NOMO-1 treated with DMSO at 0.1 percent for 48 hours (cell line): ENCODE measurements around the gene ZNF648.
"Not testable (repeated sequence)": the region's sequence is repeated elsewhere in the genome, so short reads cannot be mapped to it uniquely, and the experiment has no call there.

ENCODE experiments used
- DNase-seq: peaks from one replicate; lab custom pipeline; 2025; ENCODE audit not compliant: unreplicated experiment; lab: John Stamatoyannopoulos, UW

The ZNF648 gene

DNA sequence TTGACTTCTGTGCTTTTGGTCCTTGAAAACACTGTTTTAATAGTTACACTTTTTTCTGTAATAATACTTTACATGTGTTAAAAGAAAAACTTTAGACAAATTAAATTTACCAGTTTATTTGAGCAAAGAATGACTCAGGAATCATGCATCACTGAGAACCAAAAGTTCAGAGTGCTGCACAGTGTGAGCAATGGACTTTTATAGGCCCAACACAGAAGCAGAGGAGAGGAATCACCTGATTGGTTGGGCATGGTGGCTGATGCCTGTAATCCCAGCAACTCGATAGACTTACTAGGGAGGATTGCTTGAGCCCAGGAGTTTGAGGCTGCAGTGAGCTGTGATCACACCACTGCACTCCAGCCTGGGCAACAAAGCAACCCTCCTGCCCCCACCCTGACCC lies 29.3 kb downstream of the ZNF648 start:
- no peak for DNase-seq

- DNase-seq = peak; percentile 99
Measured at GRCh38 chr1:182029379-182030331, 31.9 kb downstream of the ZNF648 start.

GRCh38 chr1:182029002-182029378 lies 32.5 kb downstream of the ZNF648 start:
- DNase-seq = peak; percentile 32

DNA sequence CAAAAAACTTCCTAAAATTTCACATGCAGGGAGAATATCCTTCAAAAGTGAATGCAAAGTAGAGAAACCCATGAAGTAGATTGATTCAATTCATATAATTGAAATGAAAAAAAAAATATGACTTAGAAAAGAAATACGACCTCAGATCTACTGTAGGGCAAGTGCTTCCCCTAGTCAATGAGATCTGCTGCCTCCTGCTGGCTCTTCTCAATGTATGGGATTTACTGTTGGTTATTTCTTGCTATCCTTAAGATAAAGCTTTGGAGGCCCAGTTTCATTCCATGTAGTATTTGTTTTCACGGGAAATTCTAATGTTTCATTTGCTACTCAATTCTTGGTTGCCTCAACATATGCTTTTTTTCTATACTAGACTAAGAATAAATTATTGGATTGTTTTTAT lies 46.2 kb downstream of the ZNF648 start:
- DNase-seq = no peak

DNA sequence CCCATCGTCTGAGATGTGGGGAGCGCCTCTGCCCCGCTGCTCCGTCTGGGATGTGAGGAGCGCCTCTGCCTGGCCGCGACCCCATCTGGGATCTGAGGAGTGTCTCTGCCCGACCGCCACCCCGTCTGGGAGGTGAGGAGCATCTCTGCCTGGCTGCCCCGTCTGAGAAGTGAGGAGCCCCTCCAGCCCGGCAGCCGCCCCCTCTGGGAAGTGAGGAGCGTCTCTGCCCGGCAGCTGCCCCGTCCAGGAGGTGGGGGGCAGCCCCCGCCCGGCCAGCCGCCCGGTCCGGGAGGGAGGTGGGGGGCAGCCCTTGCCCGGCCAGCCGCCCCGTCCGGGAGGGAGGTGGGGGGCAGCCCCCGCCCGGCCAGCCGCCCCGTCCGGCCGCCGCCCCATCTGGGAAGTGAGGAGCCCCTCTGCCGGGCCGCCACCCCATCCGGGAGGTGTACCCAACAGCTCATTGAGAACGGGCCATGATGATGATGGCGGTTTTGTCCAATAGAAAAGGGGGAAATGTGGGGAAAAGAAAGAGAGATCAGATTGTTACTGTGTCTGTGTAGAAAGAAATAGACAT lies 50.6 kb downstream of the ZNF648 start:
- DNase-seq = not testable (repeated sequence)

GRCh38 chr1:182005398-182005797 lies 56.1 kb downstream of the ZNF648 start:
- not testable (repeated sequence) for DNase-seq

DNA sequence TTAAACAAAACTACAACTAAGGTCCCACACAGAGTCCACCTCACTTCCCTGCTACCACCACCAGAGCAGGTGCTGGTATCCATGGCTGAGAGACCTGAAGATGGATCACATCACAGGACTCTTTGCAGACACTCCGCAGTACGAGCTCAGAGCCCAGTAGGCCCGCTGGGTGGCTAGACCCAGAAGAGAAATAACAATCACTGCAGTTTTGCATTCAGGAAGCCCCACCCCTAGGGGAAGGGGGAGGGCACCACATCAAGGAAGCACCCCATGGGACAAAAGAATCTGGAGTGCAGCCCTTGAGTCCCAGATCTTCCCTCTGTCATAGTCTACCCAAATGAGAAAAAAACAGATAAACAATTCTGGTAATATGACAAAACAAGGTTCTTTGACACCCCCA lies 56.9 kb downstream of the ZNF648 start:
- DNase-seq = no peak
